GM19438 (cell line): ENCODE data around the gene RCC2.
"Not testable (repeated sequence)": the region's sequence is repeated elsewhere in the genome, so short reads cannot be mapped to it uniquely, and the experiment has no call there.

Source experiments
- ATAC-seq: cut with Tn5 transposase; IDR thresholded peaks from one replicate; pipeline ENCODE4 v1.9.1; 2021; ENCODE audit warnings: low read depth; ENCODE audit not compliant: unreplicated experiment

Gene RCC2

GRCh38 chr1:17422461-17422860 lies 17.0 kb downstream of the RCC2 start:
- ATAC-seq = no peak

- no peak for ATAC-seq
Observed at GRCh38 chr1:17420391-17420918, 19.0 kb downstream of the RCC2 start.

GRCh38 chr1:17419626-17420328 lies 19.7 kb downstream of the RCC2 start:
- no peak for ATAC-seq

DNA sequence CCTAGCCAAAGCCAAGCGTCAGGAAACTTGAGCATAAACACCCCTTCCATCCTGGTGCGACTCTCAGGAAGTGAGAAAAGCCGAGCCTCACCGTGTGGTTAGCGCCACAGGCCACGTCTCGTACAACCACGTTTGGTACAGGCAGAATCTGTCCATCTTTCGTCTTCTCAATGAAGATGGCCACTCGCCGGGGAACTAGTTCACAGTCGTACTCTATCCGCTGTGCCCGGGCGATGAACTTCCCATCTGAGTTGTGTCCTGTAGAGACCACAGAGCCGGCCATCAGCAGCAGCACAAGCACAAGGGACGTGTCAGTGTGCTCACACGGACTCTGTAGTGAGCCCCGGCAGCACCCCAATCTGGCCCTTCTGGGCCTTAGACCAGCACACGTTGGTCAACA lies 23.1 kb downstream of the RCC2 start:
- ATAC-seq = no peak

DNA sequence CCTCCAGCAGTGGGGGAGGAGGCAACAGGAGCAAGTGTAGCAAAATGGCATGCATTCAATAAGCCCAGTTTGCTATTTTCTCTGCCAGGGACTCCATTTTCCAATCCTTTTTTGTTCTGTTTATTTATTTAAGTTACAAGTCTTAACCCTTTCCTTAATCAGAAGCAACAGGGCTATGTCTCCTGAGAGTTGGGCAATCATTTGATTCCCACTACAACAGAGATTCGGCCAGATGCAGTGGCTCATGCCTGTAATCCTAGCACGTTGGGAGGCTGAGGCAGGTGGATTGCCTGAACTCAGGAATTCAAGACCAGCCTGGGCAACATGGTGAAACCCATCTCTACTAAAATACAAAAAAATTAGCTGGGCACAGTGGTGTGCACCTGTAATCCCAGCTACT lies 25.5 kb downstream of the RCC2 start:
- no peak for ATAC-seq

DNA sequence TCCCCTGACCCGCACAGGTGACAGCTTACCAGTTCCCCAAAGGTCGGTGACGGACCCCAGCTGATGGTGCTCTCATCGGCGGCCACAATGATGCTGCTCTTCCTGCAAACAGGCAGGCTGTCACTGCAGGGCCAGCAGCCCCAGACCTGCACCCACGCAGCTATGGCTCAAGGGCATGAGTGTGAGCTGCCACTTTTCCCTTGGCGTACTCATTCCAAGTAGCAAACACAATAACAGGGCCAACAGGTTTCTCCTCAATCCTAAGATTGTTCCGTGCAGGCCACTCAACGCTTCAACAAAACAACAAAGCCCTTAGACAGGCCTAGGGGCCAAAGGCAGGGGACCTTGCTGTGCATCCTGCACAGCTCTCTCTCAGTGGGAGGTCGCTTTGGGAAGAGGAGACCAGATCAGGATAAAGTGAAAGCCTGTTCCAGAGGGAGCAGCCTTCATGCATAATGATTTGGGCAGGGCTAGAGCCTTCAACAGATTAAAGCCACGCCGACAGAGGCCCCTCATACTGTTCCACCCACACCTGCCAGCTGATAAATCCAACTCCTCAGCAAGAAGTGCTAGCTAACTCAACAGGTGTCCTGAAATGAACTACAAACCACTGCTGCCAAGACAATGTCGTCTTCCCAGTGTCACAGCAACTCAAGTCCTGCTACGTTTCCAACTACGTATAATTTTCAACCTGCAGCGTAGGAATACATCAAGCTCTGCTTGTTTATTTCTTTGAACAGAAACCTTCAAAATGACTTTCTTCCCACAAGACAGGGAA lies 27.2 kb downstream of the RCC2 start:
- ATAC-seq = no peak

GRCh38 chr1:17409391-17409811 lies 30.1 kb downstream of the RCC2 start:
- ATAC-seq = no peak

- not testable (repeated sequence) for ATAC-seq
Observed at GRCh38 chr1:17407786-17408514, 31.5 kb downstream of the RCC2 start.

- ATAC-seq = not testable (repeated sequence)
Observed at GRCh38 chr1:17406760-17407475, 32.6 kb downstream of the RCC2 start.

GRCh38 chr1:17405898-17406759 lies 33.3 kb downstream of the RCC2 start:
- ATAC-seq = no peak

DNA sequence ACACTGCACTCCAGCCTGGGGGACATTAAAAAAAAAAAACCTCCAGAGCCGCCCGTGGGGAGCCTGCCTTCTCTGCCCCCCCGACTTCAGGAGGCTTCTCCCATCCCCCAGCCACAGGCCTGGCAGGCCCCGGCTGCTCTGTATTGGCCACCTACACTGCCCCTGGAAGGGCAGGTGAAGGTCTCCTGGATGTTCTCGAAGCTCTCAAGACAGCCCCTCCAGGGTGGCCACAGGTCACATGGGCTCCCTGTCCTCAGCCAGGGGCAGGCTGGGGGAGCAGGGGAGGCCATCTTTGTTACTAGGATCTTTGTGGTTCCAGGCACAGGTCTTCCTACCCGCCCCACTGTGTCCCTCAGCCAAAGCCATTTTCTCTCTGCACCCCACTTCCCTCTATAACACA lies 34.7 kb downstream of the RCC2 start:
- ATAC-seq = no peak

DNA sequence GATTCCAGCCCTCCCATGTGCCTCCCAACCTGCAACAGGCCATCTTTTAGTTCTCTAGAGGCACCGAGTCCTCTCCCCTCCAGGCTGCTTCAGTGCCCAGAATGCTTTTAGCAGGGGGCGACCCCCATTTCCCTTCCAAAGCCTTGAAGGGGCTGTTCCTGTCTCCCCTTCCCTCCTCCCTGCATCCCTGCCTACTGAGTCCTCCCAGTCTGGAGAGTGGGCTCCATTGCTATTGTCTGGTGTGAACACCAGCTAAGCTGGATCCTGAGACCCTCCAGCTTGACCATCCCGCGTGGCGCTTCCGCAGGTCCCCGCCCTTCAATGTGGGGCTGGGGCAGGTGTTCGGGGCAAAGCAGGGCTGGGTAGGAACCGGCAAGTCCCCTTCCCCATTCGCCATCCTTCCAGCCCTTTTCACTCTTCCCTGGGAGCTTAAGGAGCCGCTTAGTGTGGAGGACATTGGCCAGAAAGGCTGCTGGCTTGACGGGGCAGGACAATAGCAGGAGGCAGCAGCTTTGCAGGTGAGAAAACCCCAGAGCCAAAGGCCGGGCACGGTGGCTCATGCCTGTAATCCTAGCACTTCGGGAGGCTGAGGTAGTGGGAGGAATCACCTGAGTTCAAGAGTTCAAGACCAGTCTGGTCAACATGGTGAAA lies 35.3 kb downstream of the RCC2 start:
- no peak for ATAC-seq

GRCh38 chr1:17403081-17403480 lies 36.4 kb downstream of the RCC2 start:
- ATAC-seq = no peak

GRCh38 chr1:17401841-17402240 lies 37.6 kb downstream of the RCC2 start:
- no peak for ATAC-seq

GRCh38 chr1:17400725-17401341 lies 38.6 kb downstream of the RCC2 start:
- ATAC-seq = no peak

GRCh38 chr1:17397910-17398695 lies 41.4 kb downstream of the RCC2 start:
- no peak for ATAC-seq

GRCh38 chr1:17393230-17393629 lies 46.2 kb downstream of the RCC2 start:
- ATAC-seq = no peak

- ATAC-seq = no peak
Observed at GRCh38 chr1:17392199-17392740, 47.2 kb downstream of the RCC2 start.
